Activated T-cell treated with anti-CD3 and anti-CD28 coated beads for 4 hours (primary cell): ENCODE results near the gene CLPTM1L.
"Not testable (repeated sequence)": the region's sequence is repeated elsewhere in the genome, so short reads cannot be mapped to it uniquely, and the experiment has no call there.

ENCODE experiments used
- DNase-seq: peaks from one replicate; pipeline ENCODE4 v3.0.0-alpha.2; 2020

The CLPTM1L gene

DNA sequence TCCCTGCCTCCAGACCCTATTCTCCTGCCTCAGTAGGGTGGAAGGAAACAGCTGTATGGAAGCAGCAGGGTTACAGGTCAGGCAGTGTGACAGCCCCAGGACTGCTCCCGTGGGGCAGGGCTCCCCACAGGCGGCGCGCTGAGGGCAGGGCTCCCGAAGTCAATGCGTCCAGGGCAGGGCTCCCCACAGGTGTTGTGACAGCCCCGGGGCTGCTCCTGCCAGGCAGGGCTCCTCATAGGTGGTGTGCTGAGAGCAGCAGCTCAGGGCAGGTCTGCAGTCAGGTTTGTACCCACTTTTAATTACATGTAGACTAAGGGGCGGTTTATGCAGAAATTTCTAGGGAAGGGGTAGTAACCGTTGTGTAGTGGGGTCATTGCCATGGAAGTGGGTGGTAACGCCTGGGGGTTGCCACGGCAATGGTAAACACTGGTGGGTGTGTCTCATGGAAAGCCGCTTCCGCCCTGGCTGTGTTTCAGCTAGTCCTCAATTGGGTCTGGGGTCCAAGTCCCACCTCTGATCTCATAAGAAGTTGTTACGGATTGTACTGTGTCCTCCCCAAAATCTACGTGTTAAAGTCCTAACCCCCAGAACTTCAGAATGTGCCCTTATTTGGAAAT lies 33.4 kb downstream of the CLPTM1L start:
- no peak for DNase-seq

- DNase-seq: no peak
Observed at GRCh38 chr5:1310118-1310517, 34.8 kb downstream of the CLPTM1L start.

- no peak for DNase-seq
Observed at GRCh38 chr5:1304033-1304432, 40.9 kb downstream of the CLPTM1L start.

GRCh38 chr5:1302258-1302657 lies 42.6 kb downstream of the CLPTM1L start:
- DNase-seq: no peak

DNA sequence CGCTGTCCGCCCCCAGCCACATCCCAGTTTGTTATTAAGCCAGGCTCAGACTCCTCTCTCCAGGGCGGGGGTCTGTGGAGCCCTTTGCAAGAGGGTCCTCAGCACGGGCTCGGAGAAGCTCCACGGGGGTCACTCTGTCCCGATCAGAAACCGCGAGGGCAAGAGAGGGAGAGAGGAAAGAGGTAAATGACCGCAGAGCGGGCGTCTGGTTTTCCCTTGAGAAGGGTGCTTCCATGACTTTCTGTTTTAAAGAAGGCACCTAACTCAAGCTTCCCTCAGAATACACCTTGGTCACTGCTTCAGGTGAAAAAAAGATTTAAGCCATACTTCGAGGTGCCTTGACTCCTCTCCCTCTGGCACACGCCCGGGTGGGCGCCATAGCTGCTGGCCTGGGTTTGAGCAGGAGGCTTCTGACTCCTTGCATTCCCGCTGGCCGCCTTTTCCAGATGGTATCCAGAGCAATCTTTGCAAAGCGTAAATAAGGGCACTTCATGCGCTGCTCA lies 44.3 kb downstream of the CLPTM1L start:
- no peak for DNase-seq

- DNase-seq: no peak
Observed at GRCh38 chr5:1299961-1300360, 44.9 kb downstream of the CLPTM1L start.

GRCh38 chr5:1299511-1299850 lies 45.4 kb downstream of the CLPTM1L start:
- no peak for DNase-seq

DNA sequence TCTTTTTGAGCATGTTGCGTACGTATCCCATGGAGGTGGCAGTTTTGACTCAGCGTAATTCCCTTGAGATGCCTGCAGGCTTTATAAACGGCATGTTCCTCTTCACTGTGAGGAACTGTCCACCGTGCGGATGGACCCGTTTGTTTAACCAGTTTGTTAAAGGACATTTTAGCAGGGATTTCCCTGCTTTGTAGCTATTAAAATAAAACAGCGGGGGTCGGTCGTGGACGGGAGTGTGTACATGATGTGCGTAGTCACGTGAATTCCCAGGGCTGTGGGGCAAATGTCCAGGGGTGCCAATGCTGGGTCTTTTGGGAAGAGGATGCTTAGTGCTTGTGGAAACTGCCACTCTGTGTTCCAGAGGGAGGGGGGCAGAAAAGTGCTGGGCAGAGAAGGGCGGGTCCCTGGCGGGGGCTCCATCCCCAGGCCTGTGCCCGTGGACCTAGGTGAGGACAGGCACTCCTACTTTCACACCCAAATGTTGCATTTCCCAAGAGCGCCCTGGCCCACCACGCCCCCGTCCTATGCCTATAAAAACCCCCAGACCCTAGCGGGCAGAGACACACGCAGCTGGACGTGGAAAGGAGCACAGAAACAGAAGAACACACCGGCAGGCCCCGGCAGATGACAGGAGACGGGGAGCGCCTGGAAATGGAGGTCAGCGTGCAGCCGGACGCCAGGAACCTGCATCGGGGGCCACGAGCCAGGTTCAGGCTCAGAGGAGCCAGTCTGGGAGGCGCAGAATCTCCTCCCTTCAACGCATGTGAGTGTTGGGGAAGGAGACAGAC lies 46.0 kb downstream of the CLPTM1L start:
- DNase-seq: no peak

GRCh38 chr5:1298067-1298551 lies 46.8 kb downstream of the CLPTM1L start:
- no peak for DNase-seq

DNA sequence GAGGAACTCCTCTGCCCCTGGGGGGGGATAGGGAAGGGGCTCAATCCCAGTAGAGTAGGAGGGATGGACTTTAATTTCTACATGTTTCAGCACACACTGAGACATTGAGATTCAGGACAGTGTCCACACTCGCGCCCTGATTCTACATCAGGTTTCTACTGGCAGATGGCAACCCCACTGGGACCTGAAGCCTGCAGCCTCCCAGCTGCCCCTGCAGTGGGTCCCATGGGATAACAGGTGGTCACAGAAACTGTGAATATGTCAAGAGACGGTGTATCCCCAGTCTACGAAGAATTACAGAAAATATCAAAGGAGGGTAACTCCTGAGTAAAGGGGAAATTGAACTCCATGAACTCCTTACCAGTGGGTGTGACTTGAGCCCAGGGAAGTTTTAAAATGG lies 47.7 kb downstream of the CLPTM1L start:
- no peak for DNase-seq

DNA sequence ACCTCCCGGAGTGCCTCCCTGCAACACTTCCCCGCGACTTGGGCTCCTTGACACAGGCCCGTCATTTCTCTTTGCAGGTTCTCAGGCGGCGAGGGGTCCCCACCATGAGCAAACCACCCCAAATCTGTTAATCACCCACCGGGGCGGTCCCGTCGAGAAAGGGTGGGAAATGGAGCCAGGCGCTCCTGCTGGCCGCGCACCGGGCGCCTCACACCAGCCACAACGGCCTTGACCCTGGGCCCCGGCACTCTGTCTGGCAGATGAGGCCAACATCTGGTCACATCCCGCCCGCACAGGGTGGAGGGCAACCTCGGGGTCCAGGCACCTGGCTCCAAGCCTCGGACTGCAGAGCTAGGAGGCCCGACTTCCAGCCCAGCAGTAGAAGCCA lies 49.3 kb downstream of the CLPTM1L start:
- no peak for DNase-seq

GRCh38 chr5:1294835-1295649 lies 49.9 kb downstream of the CLPTM1L start, which contains the start of gene TERT:
TERT (minus strand) TSS chr5:1295068; CDS start chr5:1294989, 79 bp downstream.
- peak; percentile 85 for DNase-seq

- no peak for DNase-seq
Observed at GRCh38 chr5:1294206-1294834, 50.6 kb downstream of the CLPTM1L start.

DNA sequence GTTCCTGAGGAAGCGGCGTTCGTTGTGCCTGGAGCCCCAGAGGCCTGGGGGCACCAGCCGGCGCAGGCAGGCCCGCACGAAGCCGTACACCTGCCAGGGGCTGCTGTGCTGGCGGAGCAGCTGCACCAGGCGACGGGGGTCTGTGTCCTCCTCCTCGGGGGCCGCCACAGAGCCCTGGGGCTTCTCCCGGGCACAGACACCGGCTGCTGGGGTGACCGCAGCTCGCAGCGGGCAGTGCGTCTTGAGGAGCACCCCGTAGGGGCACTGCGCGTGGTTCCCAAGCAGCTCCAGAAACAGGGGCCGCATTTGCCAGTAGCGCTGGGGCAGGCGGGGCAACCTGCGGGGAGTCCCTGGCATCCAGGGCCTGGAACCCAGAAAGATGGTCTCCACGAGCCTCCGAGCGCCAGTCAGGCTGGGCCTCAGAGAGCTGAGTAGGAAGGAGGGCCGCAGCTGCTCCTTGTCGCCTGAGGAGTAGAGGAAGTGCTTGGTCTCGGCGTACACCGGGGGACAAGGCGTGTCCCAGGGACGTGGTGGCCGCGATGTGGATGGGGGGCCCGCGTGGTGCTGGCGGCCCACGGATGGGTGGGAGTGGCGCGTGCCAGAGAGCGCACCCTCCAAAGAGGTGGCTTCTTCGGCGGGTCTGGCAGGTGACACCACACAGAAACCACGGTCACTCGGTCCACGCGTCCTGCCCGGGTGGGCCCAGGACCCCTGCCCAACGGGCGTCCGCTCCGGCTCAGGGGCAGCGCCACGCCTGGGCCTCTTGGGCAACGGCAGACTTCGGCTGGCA lies 51.3 kb downstream of the CLPTM1L start:
- DNase-seq: no peak

GRCh38 chr5:1292846-1293415 lies 52.0 kb downstream of the CLPTM1L start:
- no peak for DNase-seq

- DNase-seq: no peak
Observed at GRCh38 chr5:1292139-1292538, 52.8 kb downstream of the CLPTM1L start.

GRCh38 chr5:1291611-1292080 lies 53.3 kb downstream of the CLPTM1L start:
- no peak for DNase-seq

GRCh38 chr5:1290956-1291355 lies 53.9 kb downstream of the CLPTM1L start:
- not testable (repeated sequence) for DNase-seq

DNA sequence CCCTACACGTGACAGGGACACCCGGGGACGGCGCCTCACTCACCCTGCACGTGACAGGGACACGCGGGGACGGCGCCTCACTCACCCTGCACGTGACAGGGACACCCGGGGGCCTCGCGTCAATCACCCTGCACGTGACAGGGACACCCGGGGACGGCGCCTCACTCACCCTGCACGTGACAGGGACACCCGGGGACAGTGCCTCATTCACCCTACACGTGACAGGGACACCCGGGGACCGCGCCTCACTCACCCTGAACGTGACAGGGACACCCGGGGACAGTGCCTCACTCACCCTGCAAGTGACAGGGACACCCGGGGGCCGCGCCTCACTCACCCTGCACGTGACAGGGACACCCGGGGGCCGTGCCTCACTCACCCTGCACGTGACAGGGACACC lies 55.3 kb downstream of the CLPTM1L start:
- DNase-seq: not testable (repeated sequence)

DNA sequence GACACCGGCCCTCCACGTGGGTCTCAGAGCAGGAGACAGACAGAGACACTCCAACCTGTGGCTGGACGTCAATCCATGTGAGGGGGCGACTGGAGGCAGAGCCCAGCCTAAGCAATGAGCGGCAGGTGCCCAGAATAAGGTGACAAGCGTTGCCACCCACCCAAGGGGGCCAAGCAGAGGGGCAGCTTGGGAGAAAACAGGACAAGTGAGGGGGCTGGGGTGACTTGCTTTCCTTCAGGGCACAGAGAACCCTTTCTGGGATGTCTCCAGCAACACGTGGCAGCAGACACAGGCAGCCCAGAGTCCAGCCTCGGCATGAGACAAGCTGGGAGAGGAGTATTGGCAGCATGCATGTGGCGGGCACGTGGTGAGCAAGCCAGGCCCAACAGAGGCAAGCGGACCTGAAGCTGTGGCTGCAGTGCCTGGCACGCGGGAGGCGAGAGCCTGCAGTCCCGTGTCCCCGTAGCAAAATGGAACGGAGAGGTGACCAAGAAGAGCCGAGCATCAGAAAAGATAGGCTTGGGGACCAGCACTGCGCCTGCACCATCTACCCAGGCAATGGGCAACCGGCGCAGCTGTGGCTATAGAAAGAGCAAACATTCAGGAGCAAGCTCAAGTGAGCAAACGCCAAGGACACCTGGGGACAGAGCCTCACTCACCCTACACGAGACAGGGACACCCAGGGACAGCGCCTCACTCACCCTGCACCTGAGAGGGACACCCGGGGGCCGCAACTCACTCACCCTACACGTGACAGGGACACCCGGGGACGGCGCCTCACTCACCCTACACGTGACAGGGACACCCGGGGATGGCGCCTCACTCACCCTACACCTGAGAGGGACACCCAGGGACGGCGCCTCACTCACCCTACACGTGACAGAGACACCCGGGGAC lies 56.2 kb downstream of the CLPTM1L start:
- no peak for DNase-seq
